GM12878 (cell line): ENCODE results near the gene PHRF1. TPM values are rescaled to one million over a fixed set of nuclear protein-coding genes. Genes with fewer than 3 reads are reported as not detected.
A peak's percentile ranks its signal among the peaks of the same experiment; 100 is the strongest.

Experiments used
- BACH1 ChIP-seq: fragments of 450-650 bp; IDR thresholded peaks from 2 replicates; pipeline ENCODE4 v1.6.1; 2017; ENCODE audit warnings: mild to moderate bottlenecking, borderline replicate concordance
- BMI1 ChIP-seq: fragments of 450-650 bp; IDR thresholded peaks from 2 replicates; pipeline ENCODE4 v1.6.1; 2016; ENCODE audit warnings: mild to moderate bottlenecking, moderate library complexity, borderline replicate concordance
- EGR1 ChIP-seq, 2 experiments: IDR thresholded peaks; 1 replicate in 1 of 2; 2 replicates in 1 of 2; pipeline ENCODE4 v1.6.1; 2011 to 2012; ENCODE audit warnings: low read depth in 2 of 2, low read length in 2 of 2, borderline replicate concordance in 1 of 2, mild to moderate bottlenecking in 1 of 2, moderate library complexity in 1 of 2
- ELK1 ChIP-seq: IDR thresholded peaks from 2 replicates; pipeline ENCODE4 v1.6.1; 2012; ENCODE audit warnings: low read depth, low read length, improper control_type of control experiment
- EP300 ChIP-seq, 2 experiments: fragments of 150-350 bp in 1 of 2; IDR thresholded peaks; 2 replicates each; pipeline ENCODE4 v1.6.1; 2011 to 2012; ENCODE audit warnings: low read depth in 2 of 2, low read length in 2 of 2, borderline replicate concordance in 1 of 2, improper control_type of control experiment in 1 of 2, inconsistent platforms in 1 of 2; ENCODE audit not compliant: control insufficient read depth in 1 of 2
- ETV6 ChIP-seq, 2 experiments: fragments of 450-650 bp in 1 of 2; IDR thresholded peaks in 1 of 2; conservative IDR thresholded peaks in 1 of 2; 2 replicates each; pipeline ENCODE4 v1.6.1; 2014; ENCODE audit warnings: antibody characterized with exemption in 1 of 2, borderline replicate concordance in 1 of 2, low read depth in 1 of 2, mild to moderate bottlenecking in 1 of 2, moderate library complexity in 1 of 2
- HSF1 ChIP-seq: fragments of 150-350 bp; IDR thresholded peaks from 2 replicates; pipeline ENCODE4 v1.6.1; 2014; ENCODE audit warnings: mild to moderate bottlenecking, low read depth, low read length
- KLF5 ChIP-seq: fragments of 450-650 bp; IDR thresholded peaks from 2 replicates; pipeline ENCODE4 v1.6.1; 2014; ENCODE audit warnings: mild to moderate bottlenecking; ENCODE audit not compliant: partially characterized antibody
- MEF2A ChIP-seq: IDR thresholded peaks from 2 replicates; pipeline ENCODE4 v1.6.1; 2011; ENCODE audit warnings: low read depth, mild to moderate bottlenecking, low read length, moderate library complexity; ENCODE audit not compliant: insufficient read depth
- MTA2 ChIP-seq: fragments of 450-650 bp; IDR thresholded peaks from 2 replicates; pipeline ENCODE4 v1.6.1; 2016; ENCODE audit warnings: low read depth, mild to moderate bottlenecking, moderate library complexity
- NFYB ChIP-seq: IDR thresholded peaks from 2 replicates; pipeline ENCODE4 v1.6.1; 2011; ENCODE audit warnings: low read depth, mild to moderate bottlenecking, low read length, improper control_type of control experiment, moderate library complexity; ENCODE audit not compliant: insufficient read depth
- PAX5 ChIP-seq: IDR thresholded peaks from 2 replicates; pipeline ENCODE4 v1.6.1; 2011; ENCODE audit warnings: low read depth, low read length, borderline replicate concordance
- PBX3 ChIP-seq: IDR thresholded peaks from 2 replicates; pipeline ENCODE4 v1.6.1; 2011; ENCODE audit warnings: mild to moderate bottlenecking, low read depth, low read length, moderate library complexity; ENCODE audit not compliant: insufficient replicate concordance
- PML ChIP-seq: IDR thresholded peaks from 2 replicates; pipeline ENCODE4 v1.6.1; 2012; ENCODE audit warnings: low read length, inconsistent platforms
- POLR2AphosphoS5 ChIP-seq: IDR thresholded peaks from 2 replicates; pipeline ENCODE4 v1.6.1; 2011; ENCODE audit warnings: mild to moderate bottlenecking, low read length, inconsistent platforms
- RAD21 ChIP-seq: IDR thresholded peaks from 2 replicates; pipeline ENCODE4 v1.6.1; 2011; ENCODE audit warnings: mild to moderate bottlenecking, low read depth, low read length, moderate library complexity; ENCODE audit not compliant: insufficient read depth
- SMARCA5 ChIP-seq: fragments of 450-650 bp; IDR thresholded peaks from 2 replicates; pipeline ENCODE4 v1.6.1; 2017; ENCODE audit warnings: mild to moderate bottlenecking
- SREBF1 ChIP-seq: IDR thresholded peaks from 2 replicates; pipeline ENCODE4 v1.6.1; 2012; ENCODE audit warnings: mild to moderate bottlenecking, low read length
- SUPT20H ChIP-seq: IDR thresholded peaks from 2 replicates; pipeline ENCODE4 v1.6.1; 2011; ENCODE audit warnings: low read depth, mild to moderate bottlenecking, low read length, moderate library complexity, borderline replicate concordance; ENCODE audit not compliant: control insufficient read depth
- TCF12 ChIP-seq: IDR thresholded peaks from 2 replicates; pipeline ENCODE4 v1.6.1; 2011; ENCODE audit warnings: low read depth, mild to moderate bottlenecking, low read length
- USF2 ChIP-seq: IDR thresholded peaks from 2 replicates; pipeline ENCODE4 v1.6.1; 2011; ENCODE audit warnings: low read depth, low read length, improper control_type of control experiment, borderline replicate concordance
- WRNIP1 ChIP-seq: IDR thresholded peaks from 2 replicates; pipeline ENCODE4 v1.6.1; 2011; ENCODE audit warnings: low read depth, low read length, improper control_type of control experiment, borderline replicate concordance
- YBX1 ChIP-seq: fragments of 450-650 bp; IDR thresholded peaks from 2 replicates; pipeline ENCODE4 v1.6.1; 2016; ENCODE audit warnings: antibody characterized with exemption
- YY1 ChIP-seq: IDR thresholded peaks from 2 replicates; pipeline ENCODE4 v1.6.1; 2011; ENCODE audit warnings: low read depth, mild to moderate bottlenecking, low read length
- ZNF622 ChIP-seq: fragments of 450-650 bp; IDR thresholded peaks from 2 replicates; pipeline ENCODE4 v1.6.1; 2017; ENCODE audit warnings: mild to moderate bottlenecking, inconsistent platforms
- polyA plus RNA-seq, 11 experiments: library from polyadenylated mRNA; depleted of rRNA in 4 of 11; unstranded in 6 of 11; stranded (reverse) in 5 of 11; fragments of >200 nt; fragmentation: Nextera tagmentation in 4 of 11; fragmentation: Illumina TruSeq in 1 of 11; extraction: Ambion mirVana in 4 of 11; extraction: Trizol in 1 of 11; gene quantifications; 1 replicate in 1 of 11; 2 replicates in 10 of 11; pipeline versions ENCODE4 v1.2.1 to v1.2.3, GENCODE V29; 2011 to 2016; ENCODE audit warnings: inconsistent platforms in 2 of 11, missing spikeins in 2 of 11, low read depth in 1 of 11
- total RNA-seq, 4 experiments: library from RNA; depleted of rRNA in 3 of 4; stranded (reverse); fragments of >200 nt in 3 of 4; fragmentation: Illumina TruSeq in 1 of 4; extraction: Trizol in 1 of 4; gene quantifications; 2 replicates each; pipeline versions ENCODE4 v1.2.1 to v1.2.3, GENCODE V29; 2013 to 2021

PHRF1 gene
- total and polyA plus RNA-seq, 10 of the 15 experiments (the other 5 are each of a cell fraction or from before 2014, with no cell fraction given) = 0.13 to 43.5 (median 15.1) TPM

GRCh38 chr11:575996-576768, at the start of gene PHRF1 (continued):
- TF ChIP-seq PBX3 (no peak), BMI1 (no peak), ZNF622 (no peak), MEF2A (0 out of 2 replicates have a peak, but pooled peaks have one; percentile 26), HSF1 (0 out of 2 replicates have a peak, but pooled peaks have one; percentile 29), ETV6 (conservative IDR thresholded peaks at IDR 0.05 in 1 of 2, IDR thresholded peaks at IDR 0.05 in 1 of 2; ENCODE audit: borderline replicate concordance in 1 of 2, low read depth in 1 of 2) (no peak), POLR2AphosphoS5 (peak; percentile 93), RAD21 (no peak), MTA2 (peak; percentile 86), YBX1 (no peak), PML (no peak), TCF12 (0 out of 2 replicates have a peak, but pooled peaks have one; percentile 7), SUPT20H (no peak), ELK1 (peak; percentile 60), USF2 (no peak), SREBF1 (peak; percentile 100), PAX5 (peak; percentile 95), NFYB (peak; percentile 36; the same call in 1 of the 2 replicates), EGR1 (IDR thresholded peaks at IDR 0.05; ENCODE audit: borderline replicate concordance in 1 of 2, low read depth in 2 of 2, low read length in 2 of 2) (peak; percentile 35 to 74), KLF5 (peak; percentile 99), YY1 (peak; percentile 23; the same call in 1 of the 2 replicates), BACH1 (peak; percentile 75), WRNIP1 (no peak), SMARCA5 (0 out of 2 replicates have a peak, but pooled peaks have one; percentile 64), EP300 (IDR thresholded peaks at IDR 0.05; ENCODE audit: borderline replicate concordance in 1 of 2, control insufficient read depth in 1 of 2, low read depth in 2 of 2, low read length in 2 of 2) (no peak)
